HG03060 (cell line): ENCODE measurements around the gene STRIP1.

Experiments
- ATAC-seq: cut with Tn5 transposase; IDR thresholded peaks from one replicate; pipeline ENCODE4 v1.9.1; 2021; ENCODE audit warnings: low read depth, moderate number of reproducible peaks; ENCODE audit not compliant: unreplicated experiment

STRIP1 gene

DNA sequence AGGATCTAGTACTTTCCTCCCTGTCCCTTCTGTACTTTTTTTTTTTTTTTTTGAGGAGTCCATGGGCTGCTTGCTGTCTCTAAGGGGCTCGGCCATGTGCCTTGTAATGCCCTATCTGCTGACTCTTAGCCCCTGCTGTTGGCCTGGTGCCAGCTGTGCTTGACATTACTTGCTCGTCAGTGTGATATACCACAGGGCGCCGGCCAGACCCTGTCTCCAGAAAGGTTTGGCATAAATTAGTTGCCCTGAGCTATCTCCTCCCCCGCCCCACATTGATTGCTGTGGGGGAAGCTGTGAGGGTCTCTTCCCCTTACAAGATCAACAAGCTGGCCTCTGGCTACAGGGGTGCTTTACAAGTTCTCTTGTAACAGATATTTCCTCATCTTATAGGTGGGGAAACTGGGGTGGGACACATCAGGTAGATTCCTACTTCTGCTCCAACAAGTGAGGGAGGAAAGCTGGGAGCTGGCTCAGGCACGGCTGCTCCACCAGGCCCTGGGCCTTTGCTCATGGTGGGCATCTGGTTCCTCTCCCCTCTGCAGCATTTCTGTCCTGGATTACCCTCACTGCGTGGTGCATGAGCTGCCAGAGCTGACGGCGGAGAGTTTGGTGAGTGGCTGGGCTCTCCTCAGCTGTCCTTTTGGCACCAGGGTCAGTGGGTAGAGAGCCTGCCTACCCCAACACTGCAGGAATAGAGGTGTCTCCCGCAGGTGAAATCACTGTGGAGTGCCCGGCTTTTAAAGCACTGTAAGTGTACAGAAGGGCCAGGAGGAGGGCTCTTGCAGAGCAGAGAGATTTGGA lies 15.6 kb downstream of the STRIP1 start:
- no peak for ATAC-seq

GRCh38 chr1:110050602-110051261 lies 16.3 kb downstream of the STRIP1 start:
- no peak for ATAC-seq

- ATAC-seq, result no peak
Observed at GRCh38 chr1:110051262-110051648, 16.8 kb downstream of the STRIP1 start.

DNA sequence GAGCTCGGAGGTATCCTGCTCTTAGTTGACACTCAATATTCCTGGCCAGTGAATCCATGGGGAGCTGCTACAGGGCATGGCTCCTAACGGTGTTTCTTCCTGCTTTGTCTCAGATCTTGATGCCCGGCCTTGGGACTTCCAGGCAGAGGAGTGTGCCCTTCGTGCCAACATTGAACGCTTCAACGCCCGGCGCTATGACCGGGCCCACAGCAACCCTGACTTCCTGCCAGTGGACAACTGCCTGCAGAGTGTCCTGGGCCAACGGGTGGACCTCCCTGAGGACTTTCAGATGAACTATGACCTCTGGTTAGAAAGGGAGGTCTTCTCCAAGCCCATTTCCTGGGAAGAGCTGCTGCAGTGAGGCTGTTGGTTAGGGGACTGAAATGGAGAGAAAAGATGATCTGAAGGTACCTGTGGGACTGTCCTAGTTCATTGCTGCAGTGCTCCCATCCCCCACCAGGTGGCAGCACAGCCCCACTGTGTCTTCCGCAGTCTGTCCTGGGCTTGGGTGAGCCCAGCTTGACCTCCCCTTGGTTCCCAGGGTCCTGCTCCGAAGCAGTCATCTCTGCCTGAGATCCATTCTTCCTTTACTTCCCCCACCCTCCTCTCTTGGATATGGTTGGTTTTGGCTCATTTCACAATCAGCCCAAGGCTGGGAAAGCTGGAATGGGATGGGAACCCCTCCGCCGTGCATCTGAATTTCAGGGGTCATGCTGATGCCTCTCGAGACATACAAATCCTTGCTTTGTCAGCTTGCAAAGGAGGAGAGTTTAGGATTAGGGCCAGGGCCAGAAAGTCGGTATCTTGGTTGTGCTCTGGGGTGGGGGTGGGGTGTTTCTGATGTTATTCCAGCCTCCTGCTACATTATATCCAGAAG lies 19.4 kb downstream of the STRIP1 start:
- ATAC-seq, result no peak

GRCh38 chr1:110055493-110056284 lies 21.3 kb downstream of the STRIP1 start:
- no peak for ATAC-seq

DNA sequence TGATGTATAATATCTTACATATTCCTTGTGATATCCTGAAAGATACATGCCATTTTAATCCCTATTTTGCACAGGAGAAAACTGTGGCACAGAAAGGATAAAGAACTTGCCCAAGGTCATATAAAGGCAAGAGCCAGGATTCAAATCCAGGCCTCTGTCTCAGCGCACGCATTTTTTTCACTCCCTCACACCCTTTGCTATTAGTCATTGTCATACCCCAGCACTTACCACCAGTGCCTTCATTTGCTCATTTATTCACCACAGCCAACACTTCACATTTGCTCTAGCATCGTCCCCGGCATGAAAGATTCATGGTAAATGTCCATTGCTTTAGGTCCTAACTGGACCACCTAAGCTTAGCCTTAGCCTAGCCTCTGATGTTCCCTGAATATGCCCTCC lies 21.9 kb downstream of the STRIP1 start:
- no peak for ATAC-seq

DNA sequence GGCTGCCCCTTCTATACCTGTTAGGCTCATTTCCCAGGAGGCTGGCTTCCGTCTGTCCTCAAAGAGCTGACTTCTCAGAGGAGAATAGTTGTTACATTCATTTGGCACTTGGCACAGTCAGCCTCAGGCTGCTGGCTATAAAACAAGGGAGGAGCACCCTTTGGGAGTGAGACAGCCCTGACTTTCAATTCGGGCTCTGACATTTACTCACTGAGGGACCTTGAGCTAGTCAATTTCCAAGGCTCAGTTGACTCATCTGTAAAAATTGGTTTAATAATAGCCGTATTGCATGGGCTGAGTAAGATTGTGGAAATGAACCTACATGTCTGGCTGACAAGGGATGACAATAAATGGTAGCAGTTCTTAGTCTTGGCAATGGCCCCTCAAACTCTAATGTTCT lies 22.4 kb downstream of the STRIP1 start:
- no peak for ATAC-seq

GRCh38 chr1:110057963-110058518 lies 23.6 kb downstream of the STRIP1 start:
- ATAC-seq, result no peak

GRCh38 chr1:110058591-110058990 lies 24.2 kb downstream of the STRIP1 start:
- ATAC-seq, result no peak

DNA sequence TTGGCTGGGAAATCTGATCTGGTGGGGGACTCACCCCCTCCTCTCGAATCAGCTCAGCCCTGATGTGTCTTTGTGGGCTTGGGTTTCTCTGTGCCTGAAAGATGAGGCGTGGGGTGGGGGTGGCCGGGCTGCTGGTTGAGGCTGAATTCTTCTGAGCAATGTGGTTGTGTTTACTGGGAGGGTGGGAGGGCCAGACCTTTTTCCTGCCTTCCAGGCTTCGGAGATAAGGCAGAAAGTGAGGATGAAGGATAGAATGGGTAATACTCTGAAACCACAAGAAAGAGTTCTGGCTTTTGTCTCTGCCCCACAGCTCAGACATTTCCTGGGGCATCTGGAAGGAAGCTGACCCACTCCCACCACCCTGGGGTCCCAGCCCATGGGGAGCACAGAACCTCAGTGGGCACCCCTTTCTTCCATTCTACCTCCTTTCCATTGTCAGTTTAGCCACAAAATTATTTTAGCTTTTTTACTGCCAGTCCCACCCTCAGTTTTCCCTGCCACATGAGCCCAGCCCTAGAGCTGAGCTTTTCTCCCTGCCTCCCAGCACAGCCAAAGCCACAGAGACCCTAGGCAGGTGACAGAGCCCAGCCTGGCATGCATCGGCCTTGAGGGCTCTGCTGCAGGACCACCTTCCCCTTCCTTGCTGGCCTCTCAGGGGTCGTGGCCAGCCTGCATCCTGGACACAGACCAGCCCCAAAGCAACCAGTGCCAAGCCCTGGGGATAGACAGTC lies 24.9 kb downstream of the STRIP1 start:
- no peak for ATAC-seq

- no peak for ATAC-seq
Observed at GRCh38 chr1:110060034-110060661, 25.7 kb downstream of the STRIP1 start.

- no peak for ATAC-seq
Observed at GRCh38 chr1:110060662-110061060, 26.2 kb downstream of the STRIP1 start.

- no peak for ATAC-seq
Observed at GRCh38 chr1:110061341-110061740, 26.9 kb downstream of the STRIP1 start.

- no peak for ATAC-seq
Observed at GRCh38 chr1:110062612-110063011, 28.2 kb downstream of the STRIP1 start.

DNA sequence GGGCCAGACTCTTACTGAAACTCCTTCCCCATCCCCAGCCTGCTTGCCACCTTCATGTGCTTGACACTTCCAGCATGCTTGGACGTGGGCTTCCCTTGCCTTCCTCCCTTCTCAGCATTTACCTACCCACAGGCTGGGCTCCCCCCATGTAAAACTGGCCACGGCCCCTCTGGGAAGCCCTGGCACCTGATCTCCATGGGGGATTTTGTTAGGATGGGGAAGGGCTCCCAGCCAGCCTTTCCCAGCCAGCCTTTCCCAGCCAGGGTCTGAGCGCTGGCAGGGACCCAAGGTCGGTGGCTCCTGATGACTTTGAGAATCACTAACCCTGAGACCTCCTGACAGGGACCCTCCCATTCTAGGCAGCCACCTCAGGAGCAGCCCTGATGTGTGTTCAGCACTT lies 29.4 kb downstream of the STRIP1 start:
- ATAC-seq, result no peak

DNA sequence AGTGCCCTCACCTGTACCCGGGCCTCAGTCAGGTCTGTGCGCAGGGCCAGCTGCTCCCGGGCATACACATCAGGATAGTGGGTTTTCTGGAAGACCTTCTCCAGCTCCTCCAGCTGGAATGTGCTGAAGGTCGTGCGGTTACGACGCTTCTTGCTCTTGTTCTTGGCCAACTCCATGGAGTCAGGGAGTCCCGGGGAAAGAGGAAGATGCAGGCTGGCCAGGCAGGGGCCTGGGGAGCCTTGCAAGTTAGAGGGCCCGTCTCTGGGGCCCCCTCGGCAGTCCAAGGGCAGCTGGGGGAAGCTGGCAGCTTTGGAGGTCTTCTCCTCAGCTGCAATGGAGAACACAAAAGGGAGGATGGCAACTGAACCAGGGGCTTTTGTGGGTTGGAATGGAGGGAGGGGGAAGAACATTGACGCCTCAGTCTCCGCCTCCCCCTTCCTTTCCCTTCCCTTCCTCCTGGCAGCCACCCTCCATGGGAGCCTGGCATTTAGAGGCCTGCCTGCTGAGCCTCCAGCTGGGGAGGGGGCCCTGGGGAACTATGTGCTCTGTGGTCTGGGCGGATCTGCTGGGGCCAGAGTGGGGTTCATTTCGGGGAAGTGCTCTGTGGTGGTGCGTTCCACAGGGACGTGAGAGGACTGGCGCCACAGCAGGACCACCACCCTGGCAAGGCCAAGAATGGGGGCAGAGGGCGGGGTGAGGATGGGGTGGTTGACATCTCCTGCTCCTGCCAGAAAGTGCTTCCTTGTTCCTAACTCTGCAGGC lies 30.3 kb downstream of the STRIP1 start:
- ATAC-seq, result no peak

DNA sequence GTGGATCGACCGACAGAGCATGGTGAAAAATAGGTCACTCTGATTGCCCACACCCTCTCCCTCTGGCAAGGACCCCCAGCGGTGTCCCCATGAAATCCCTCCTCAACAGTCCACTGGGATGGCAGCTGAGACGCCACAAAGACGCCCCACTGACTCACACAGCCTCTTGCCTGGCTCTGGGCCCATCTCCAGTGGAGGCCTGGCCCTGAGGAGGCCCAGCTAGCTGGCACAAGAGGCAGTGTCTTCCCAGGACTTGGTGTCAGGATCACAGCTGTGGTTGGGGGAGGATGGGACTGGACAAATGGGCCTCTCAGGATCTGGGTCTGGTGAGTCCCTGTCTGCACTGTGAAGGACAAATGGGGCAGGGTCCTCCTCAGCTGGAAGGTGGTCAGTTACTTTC lies 31.4 kb downstream of the STRIP1 start:
- no peak for ATAC-seq

GRCh38 chr1:110067479-110067892 lies 33.1 kb downstream of the STRIP1 start:
- no peak for ATAC-seq
